Neural cell (in vitro differentiated cells): ENCODE results near the gene PRKG1.

Source experiments
- EZH2 ChIP-seq: fragments of 200-600, 300-800 bp; shearing (Covaris generic), sonication (generic); IDR thresholded peaks from 2 replicates; pipeline ENCODE4 v1.6.1; 2014; ENCODE audit warnings: antibody characterized with exemption, low read length, borderline replicate concordance, mild to moderate bottlenecking; ENCODE audit not compliant: insufficient read depth, poor library complexity, severe bottlenecking
- SMC3 ChIP-seq: fragments of 450-650 bp; conservative IDR thresholded peaks from 2 replicates; pipeline ENCODE4 v1.6.1; 2014; ENCODE audit warnings: antibody characterized with exemption, mild to moderate bottlenecking, moderate library complexity; ENCODE audit not compliant: poor library complexity
- TAF1 ChIP-seq: IDR thresholded peaks from 2 replicates; pipeline ENCODE4 v1.6.1; 2012; ENCODE audit warnings: low read depth
- TF ChIP-seq, protein P1 (sequence below): fragments of 450-650 bp; IDR thresholded peaks from 2 replicates; pipeline ENCODE4 v1.5.1; 2014; ENCODE audit warnings: antibody characterized with exemption, mild to moderate bottlenecking, moderate library complexity; ENCODE audit not compliant: poor library complexity, severe bottlenecking

GRCh38 chr10:51696251-51696650 lies 622.0 kb downstream of the PRKG1 start:
- no peak for TF ChIP-seq EZH2
- no peak for TF ChIP-seq TAF1
- TF ChIP-seq, protein P1, sequence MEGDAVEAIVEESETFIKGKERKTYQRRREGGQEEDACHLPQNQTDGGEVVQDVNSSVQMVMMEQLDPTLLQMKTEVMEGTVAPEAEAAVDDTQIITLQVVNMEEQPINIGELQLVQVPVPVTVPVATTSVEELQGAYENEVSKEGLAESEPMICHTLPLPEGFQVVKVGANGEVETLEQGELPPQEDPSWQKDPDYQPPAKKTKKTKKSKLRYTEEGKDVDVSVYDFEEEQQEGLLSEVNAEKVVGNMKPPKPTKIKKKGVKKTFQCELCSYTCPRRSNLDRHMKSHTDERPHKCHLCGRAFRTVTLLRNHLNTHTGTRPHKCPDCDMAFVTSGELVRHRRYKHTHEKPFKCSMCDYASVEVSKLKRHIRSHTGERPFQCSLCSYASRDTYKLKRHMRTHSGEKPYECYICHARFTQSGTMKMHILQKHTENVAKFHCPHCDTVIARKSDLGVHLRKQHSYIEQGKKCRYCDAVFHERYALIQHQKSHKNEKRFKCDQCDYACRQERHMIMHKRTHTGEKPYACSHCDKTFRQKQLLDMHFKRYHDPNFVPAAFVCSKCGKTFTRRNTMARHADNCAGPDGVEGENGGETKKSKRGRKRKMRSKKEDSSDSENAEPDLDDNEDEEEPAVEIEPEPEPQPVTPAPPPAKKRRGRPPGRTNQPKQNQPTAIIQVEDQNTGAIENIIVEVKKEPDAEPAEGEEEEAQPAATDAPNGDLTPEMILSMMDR = no peak
- TF ChIP-seq SMC3 = no peak
